GM12873 (cell line): ENCODE results near the gene FAM50B.

Source experiments
- TF ChIP-seq, protein P1 (sequence below): IDR thresholded peaks from 2 replicates; pipeline ENCODE4 v1.5.1; 2012; ENCODE audit warnings: low read depth, mild to moderate bottlenecking, moderate library complexity, low read length, control low read depth; ENCODE audit not compliant: insufficient read depth; ENCODE audit errors: missing control alignments

Gene FAM50B

GRCh38 chr6:3805448-3806123 lies 43.6 kb upstream of the FAM50B start:
- TF ChIP-seq, protein P1, sequence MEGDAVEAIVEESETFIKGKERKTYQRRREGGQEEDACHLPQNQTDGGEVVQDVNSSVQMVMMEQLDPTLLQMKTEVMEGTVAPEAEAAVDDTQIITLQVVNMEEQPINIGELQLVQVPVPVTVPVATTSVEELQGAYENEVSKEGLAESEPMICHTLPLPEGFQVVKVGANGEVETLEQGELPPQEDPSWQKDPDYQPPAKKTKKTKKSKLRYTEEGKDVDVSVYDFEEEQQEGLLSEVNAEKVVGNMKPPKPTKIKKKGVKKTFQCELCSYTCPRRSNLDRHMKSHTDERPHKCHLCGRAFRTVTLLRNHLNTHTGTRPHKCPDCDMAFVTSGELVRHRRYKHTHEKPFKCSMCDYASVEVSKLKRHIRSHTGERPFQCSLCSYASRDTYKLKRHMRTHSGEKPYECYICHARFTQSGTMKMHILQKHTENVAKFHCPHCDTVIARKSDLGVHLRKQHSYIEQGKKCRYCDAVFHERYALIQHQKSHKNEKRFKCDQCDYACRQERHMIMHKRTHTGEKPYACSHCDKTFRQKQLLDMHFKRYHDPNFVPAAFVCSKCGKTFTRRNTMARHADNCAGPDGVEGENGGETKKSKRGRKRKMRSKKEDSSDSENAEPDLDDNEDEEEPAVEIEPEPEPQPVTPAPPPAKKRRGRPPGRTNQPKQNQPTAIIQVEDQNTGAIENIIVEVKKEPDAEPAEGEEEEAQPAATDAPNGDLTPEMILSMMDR = no peak

- TF ChIP-seq, protein P1 = no peak
Observed at GRCh38 chr6:3806169-3806922, 42.8 kb upstream of the FAM50B start.

- TF ChIP-seq, protein P1 = no peak
Observed at GRCh38 chr6:3808199-3808598, 41.0 kb upstream of the FAM50B start.

- TF ChIP-seq, protein P1 = no peak
Observed at GRCh38 chr6:3808759-3809514, 40.2 kb upstream of the FAM50B start.

DNA sequence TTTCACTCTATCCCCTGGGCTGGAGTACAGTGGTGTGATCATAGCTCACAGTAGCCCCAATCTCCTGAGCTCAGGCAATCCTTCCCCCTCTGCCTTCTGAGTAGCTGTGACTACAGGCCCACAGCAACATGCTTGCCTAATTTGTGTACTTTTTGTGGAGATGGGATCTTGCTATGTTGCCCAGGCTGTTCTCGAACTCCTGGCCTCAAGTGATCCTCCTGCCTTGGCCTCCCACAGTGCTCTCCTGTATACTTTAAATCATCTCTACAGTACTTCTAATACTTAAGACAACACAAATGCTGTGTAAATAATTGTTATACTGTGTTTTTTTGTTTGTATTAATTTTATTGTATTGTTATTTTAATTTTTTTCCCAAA lies 39.7 kb upstream of the FAM50B start:
- TF ChIP-seq, protein P1 = no peak

DNA sequence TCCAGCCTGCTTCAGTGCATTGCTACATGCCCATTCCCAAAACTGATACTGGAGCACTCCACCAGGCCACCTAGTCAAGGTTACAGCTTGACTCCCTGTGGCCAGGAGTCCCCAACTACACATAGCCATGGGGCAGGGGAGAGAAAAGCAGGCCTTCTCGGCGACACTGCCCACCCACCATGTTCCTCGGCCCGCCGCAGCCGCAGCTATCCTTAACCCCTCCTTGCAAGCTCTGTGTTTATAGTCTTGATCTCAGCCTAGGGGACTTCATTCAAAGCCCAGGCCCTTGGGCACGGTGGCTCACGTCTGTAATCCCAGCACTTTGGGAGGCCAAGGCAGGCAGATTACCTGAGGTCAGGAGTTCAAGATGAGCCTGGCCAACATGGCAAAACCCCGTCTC lies 39.2 kb upstream of the FAM50B start:
- TF ChIP-seq, protein P1 = no peak

DNA sequence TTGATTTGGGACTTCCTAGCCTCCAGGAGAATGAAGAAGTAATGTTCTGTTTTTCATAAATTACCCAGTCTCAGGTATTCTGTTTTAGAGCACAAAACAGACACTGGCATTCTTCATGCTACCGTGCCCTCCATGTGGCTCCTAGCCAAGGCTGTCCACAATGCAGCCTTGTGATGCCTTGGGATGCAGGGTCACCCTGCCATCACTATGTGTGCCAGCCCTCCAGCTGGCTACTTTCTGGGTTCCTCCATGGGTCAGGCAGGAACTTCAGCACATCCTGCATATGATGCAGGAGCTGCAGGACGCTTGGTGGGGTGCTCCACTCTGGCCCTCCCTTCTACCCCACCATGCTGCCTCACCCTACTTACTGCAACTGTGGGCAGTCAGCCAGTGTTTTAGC lies 38.0 kb upstream of the FAM50B start:
- TF ChIP-seq, protein P1 = no peak
